HG03280 (cell line): ENCODE measurements around the gene LPAR1.
A peak's percentile ranks its signal among the peaks of the same experiment; 100 is the strongest.
"Not testable (repeated sequence)": the region's sequence is repeated elsewhere in the genome, so short reads cannot be mapped to it uniquely, and the experiment has no call there.

ENCODE experiments used
- ATAC-seq: cut with Tn5 transposase; IDR thresholded peaks from one replicate; pipeline ENCODE4 v1.9.1; 2021; ENCODE audit warnings: mild to moderate bottlenecking, moderate library complexity; ENCODE audit not compliant: unreplicated experiment

LPAR1 gene

GRCh38 chr9:110890416-110890815 is 147.9 kb downstream of the LPAR1 start:
- no peak for ATAC-seq

- no peak for ATAC-seq
Measured at GRCh38 chr9:110887276-110887675, 151.0 kb downstream of the LPAR1 start.

GRCh38 chr9:110886832-110887231 is 151.4 kb downstream of the LPAR1 start:
- no peak for ATAC-seq

- no peak for ATAC-seq
Measured at GRCh38 chr9:110880189-110880588, 158.1 kb downstream of the LPAR1 start.

GRCh38 chr9:110877374-110877773 is 160.9 kb downstream of the LPAR1 start:
- no peak for ATAC-seq

GRCh38 chr9:110876929-110877328 is 161.3 kb downstream of the LPAR1 start:
- no peak for ATAC-seq

GRCh38 chr9:110874963-110875674 is 163.2 kb downstream of the LPAR1 start:
- ATAC-seq, result peak; percentile 54

GRCh38 chr9:110872920-110873319 is 165.3 kb downstream of the LPAR1 start:
- no peak for ATAC-seq

GRCh38 chr9:110871736-110872135 is 166.5 kb downstream of the LPAR1 start:
- no peak for ATAC-seq

GRCh38 chr9:110869931-110870330 is 168.3 kb downstream of the LPAR1 start:
- ATAC-seq, result no peak

- ATAC-seq, result no peak
Measured at GRCh38 chr9:110864011-110864410, 174.3 kb downstream of the LPAR1 start.

- not testable (repeated sequence) for ATAC-seq
Measured at GRCh38 chr9:110861370-110862110, 176.7 kb downstream of the LPAR1 start.

GRCh38 chr9:110856772-110857171 is 181.5 kb downstream of the LPAR1 start:
- no peak for ATAC-seq

GRCh38 chr9:110850401-110851135 is 187.7 kb downstream of the LPAR1 start:
- no peak for ATAC-seq

- ATAC-seq, result no peak
Measured at GRCh38 chr9:110847671-110848070, 190.6 kb downstream of the LPAR1 start.

GRCh38 chr9:110846215-110846614 is 192.1 kb downstream of the LPAR1 start:
- no peak for ATAC-seq

- no peak for ATAC-seq
Measured at GRCh38 chr9:110844121-110844520, 194.1 kb downstream of the LPAR1 start.

GRCh38 chr9:110842986-110843385 is 195.3 kb downstream of the LPAR1 start:
- ATAC-seq, result no peak

GRCh38 chr9:110842169-110842568 is 196.1 kb downstream of the LPAR1 start:
- no peak for ATAC-seq

- no peak for ATAC-seq
Measured at GRCh38 chr9:110837401-110838005, 200.8 kb downstream of the LPAR1 start.

- no peak for ATAC-seq
Measured at GRCh38 chr9:110835859-110836271, 202.4 kb downstream of the LPAR1 start.
